ENCODE results near the gene PLXDC2.

- TF ChIP-seq EP300 (IDR thresholded peaks at IDR 0.05) (no peak), CTCF (IDR thresholded peaks at IDR 0.05) (no peak), POLR2A (IDR thresholded peaks at IDR 0.05) (no peak)
Measured at GRCh38 chr10:19775296-19775695, 40.9 kb upstream of the PLXDC2 start.
